Neural cell (in vitro differentiated cells): ENCODE results near the gene GYPC. TPM values are rescaled to one million over a fixed set of nuclear protein-coding genes. Genes with fewer than 3 reads are reported as not detected.

Experiments used
- H2AFZ ChIP-seq: fragments of 200-600, 300-800 bp; sonication (generic), shearing (Covaris generic); 2 replicates; pipeline ENCODE4 v1.6.0; 2014; ENCODE audit warnings: low read depth, mild to moderate bottlenecking, antibody characterized with exemption, low read length, moderate library complexity
- H3F3A ChIP-seq: fragments of 200-600 bp; shearing (Covaris generic); 2 replicates; pipeline ENCODE4 v1.6.1; 2016; ENCODE audit warnings: mild to moderate bottlenecking, moderate library complexity, mixed read lengths, antibody characterized with exemption, low read length; ENCODE audit not compliant: insufficient read depth, poor library complexity, severe bottlenecking
- H3K27ac ChIP-seq: fragments of 200-600, 300-800 bp; sonication (generic), shearing (Covaris generic); 2 replicates; pipeline ENCODE4 v1.5.1; 2014; ENCODE audit warnings: mild to moderate bottlenecking, low read length, moderate library complexity
- H3K27me3 ChIP-seq: fragments of 300-800, 200-600 bp; sonication (generic), shearing (Covaris generic); 2 replicates; pipeline ENCODE4 v1.6.0; 2014; ENCODE audit warnings: mild to moderate bottlenecking, low read depth, low read length, moderate library complexity; ENCODE audit not compliant: insufficient read depth
- H3K36me3 ChIP-seq: fragments of 300-800, 200-600 bp; sonication (generic), shearing (Covaris generic); 2 replicates; pipeline ENCODE4 v1.5.1; 2014; ENCODE audit warnings: mild to moderate bottlenecking, antibody characterized with exemption, low read length, moderate library complexity; ENCODE audit not compliant: insufficient read depth
- H3K4me2 ChIP-seq: fragments of 300-800, 200-600 bp; sonication (generic), shearing (Covaris generic); 2 replicates; pipeline ENCODE4 v1.6.0; 2014; ENCODE audit warnings: mild to moderate bottlenecking, low read length
- H3K4me3 ChIP-seq: fragments of 300-800, 200-600 bp; sonication (generic), shearing (Covaris generic); 2 replicates; pipeline ENCODE4 v1.5.1; 2014; ENCODE audit warnings: mild to moderate bottlenecking, low read length, moderate library complexity
- H3K79me2 ChIP-seq: fragments of 200-600 bp; shearing (Covaris generic); replicated peaks from 2 replicates; pipeline ENCODE4 v1.6.0; 2014; ENCODE audit warnings: mild to moderate bottlenecking, low read length, moderate library complexity; ENCODE audit not compliant: insufficient read depth
- H3K9ac ChIP-seq: fragments of 300-800, 200-600 bp; sonication (generic), shearing (Covaris generic); 2 replicates; pipeline ENCODE4 v1.6.1; 2016; ENCODE audit warnings: mild to moderate bottlenecking, low read length, mixed read lengths
- H3K9me2 ChIP-seq: fragments of 200-600 bp; shearing (Covaris generic); 2 replicates; pipeline ENCODE4 v1.6.1; 2016; ENCODE audit warnings: mild to moderate bottlenecking, low read length, mixed read lengths; ENCODE audit not compliant: insufficient read depth
- H3K9me3 ChIP-seq: fragments of 200-600, 300-800 bp; sonication (generic), shearing (Covaris generic); 2 replicates; pipeline ENCODE4 v1.6.1; 2016; ENCODE audit warnings: mild to moderate bottlenecking, mixed run types, low read length, moderate library complexity, mixed read lengths
- H4K20me1 ChIP-seq: fragments of 200-600 bp; shearing (Covaris generic); 2 replicates; pipeline ENCODE4 v1.6.1; 2016; ENCODE audit warnings: mild to moderate bottlenecking, mixed run types; ENCODE audit not compliant: insufficient read depth
- CTCF ChIP-seq: fragments of 450-650 bp; IDR thresholded peaks from 2 replicates; pipeline ENCODE4 v1.5.1; 2014; ENCODE audit warnings: antibody characterized with exemption, mild to moderate bottlenecking, moderate library complexity; ENCODE audit not compliant: poor library complexity, severe bottlenecking
- EP300 ChIP-seq: fragments of 450-650 bp; conservative IDR thresholded peaks from 2 replicates; pipeline ENCODE4 v1.6.1; 2014; ENCODE audit warnings: antibody characterized with exemption, mild to moderate bottlenecking, moderate library complexity; ENCODE audit not compliant: poor library complexity, severe bottlenecking
- EZH2 ChIP-seq: fragments of 200-600, 300-800 bp; shearing (Covaris generic), sonication (generic); IDR thresholded peaks from 2 replicates; pipeline ENCODE4 v1.6.1; 2014; ENCODE audit warnings: antibody characterized with exemption, low read length, borderline replicate concordance, mild to moderate bottlenecking; ENCODE audit not compliant: insufficient read depth, poor library complexity, severe bottlenecking
- MXI1 ChIP-seq: fragments of 450-650 bp; conservative IDR thresholded peaks from 2 replicates; pipeline ENCODE4 v1.6.1; 2014; ENCODE audit warnings: antibody characterized with exemption, mild to moderate bottlenecking; ENCODE audit not compliant: poor library complexity, severe bottlenecking
- POLR2AphosphoS5 ChIP-seq: IDR thresholded peaks from 2 replicates; pipeline ENCODE4 v1.6.1; 2012
- RAD21 ChIP-seq: fragments of 450-650 bp; conservative IDR thresholded peaks from 2 replicates; pipeline ENCODE4 v1.6.1; 2014; ENCODE audit warnings: antibody characterized with exemption, mild to moderate bottlenecking, moderate library complexity
- SMC3 ChIP-seq: fragments of 450-650 bp; conservative IDR thresholded peaks from 2 replicates; pipeline ENCODE4 v1.6.1; 2014; ENCODE audit warnings: antibody characterized with exemption, mild to moderate bottlenecking, moderate library complexity; ENCODE audit not compliant: poor library complexity
- TAF1 ChIP-seq: IDR thresholded peaks from 2 replicates; pipeline ENCODE4 v1.6.1; 2012; ENCODE audit warnings: low read depth
- polyA plus RNA-seq: library from polyadenylated mRNA; depleted of rRNA; stranded (reverse); fragments of >200 nt; gene quantifications from 2 replicates; pipeline ENCODE4 v1.2.3, GENCODE V29; 2014
- TF ChIP-seq, protein P1 (sequence below): IDR thresholded peaks from 2 replicates; pipeline ENCODE4 v1.6.1; 2012; ENCODE audit warnings: borderline replicate concordance

GYPC gene
- polyA plus RNA-seq, 1 donor from 2014 or later = 0.40 TPM

DNA sequence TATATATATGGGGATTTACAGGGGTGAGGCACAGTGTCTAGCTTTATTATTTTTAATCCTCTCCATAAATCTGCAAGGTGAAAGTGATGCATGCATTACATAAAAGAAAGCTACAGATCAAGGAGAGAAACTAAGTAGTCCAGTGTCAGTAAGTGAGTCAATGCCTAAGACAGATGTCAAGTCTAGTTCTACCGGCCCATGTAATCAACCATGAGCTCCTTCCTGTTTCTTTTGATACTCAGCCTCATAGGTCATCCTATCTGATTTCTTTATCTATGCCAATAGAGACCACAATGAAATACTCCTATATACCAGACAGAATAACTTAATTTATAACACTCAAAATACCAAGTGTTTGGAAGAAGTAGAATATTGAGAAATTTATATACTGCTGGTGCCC, 20.2 kb upstream of the GYPC start:
- H3K4me2 ChIP-seq = no peak overlapping the region
- H3K79me2 ChIP-seq = no peaks in the 10 kb centered on the region
- no peaks in the 10 kb centered on the region for H4K20me1 ChIP-seq
- H3K9me3 ChIP-seq = no peaks in the 10 kb centered on the region
- no peaks in the 10 kb centered on the region for H3K9me2 ChIP-seq
- TF ChIP-seq TAF1 = no peak
- TF ChIP-seq, protein P1, sequence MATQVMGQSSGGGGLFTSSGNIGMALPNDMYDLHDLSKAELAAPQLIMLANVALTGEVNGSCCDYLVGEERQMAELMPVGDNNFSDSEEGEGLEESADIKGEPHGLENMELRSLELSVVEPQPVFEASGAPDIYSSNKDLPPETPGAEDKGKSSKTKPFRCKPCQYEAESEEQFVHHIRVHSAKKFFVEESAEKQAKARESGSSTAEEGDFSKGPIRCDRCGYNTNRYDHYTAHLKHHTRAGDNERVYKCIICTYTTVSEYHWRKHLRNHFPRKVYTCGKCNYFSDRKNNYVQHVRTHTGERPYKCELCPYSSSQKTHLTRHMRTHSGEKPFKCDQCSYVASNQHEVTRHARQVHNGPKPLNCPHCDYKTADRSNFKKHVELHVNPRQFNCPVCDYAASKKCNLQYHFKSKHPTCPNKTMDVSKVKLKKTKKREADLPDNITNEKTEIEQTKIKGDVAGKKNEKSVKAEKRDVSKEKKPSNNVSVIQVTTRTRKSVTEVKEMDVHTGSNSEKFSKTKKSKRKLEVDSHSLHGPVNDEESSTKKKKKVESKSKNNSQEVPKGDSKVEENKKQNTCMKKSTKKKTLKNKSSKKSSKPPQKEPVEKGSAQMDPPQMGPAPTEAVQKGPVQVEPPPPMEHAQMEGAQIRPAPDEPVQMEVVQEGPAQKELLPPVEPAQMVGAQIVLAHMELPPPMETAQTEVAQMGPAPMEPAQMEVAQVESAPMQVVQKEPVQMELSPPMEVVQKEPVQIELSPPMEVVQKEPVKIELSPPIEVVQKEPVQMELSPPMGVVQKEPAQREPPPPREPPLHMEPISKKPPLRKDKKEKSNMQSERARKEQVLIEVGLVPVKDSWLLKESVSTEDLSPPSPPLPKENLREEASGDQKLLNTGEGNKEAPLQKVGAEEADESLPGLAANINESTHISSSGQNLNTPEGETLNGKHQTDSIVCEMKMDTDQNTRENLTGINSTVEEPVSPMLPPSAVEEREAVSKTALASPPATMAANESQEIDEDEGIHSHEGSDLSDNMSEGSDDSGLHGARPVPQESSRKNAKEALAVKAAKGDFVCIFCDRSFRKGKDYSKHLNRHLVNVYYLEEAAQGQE = no peak
- TF ChIP-seq RAD21 = no peak
- TF ChIP-seq EP300 = no peak
- TF ChIP-seq SMC3 = no peak
- no peak for TF ChIP-seq POLR2AphosphoS5
- no peak for TF ChIP-seq EZH2
- no peak for TF ChIP-seq MXI1
- no peak overlapping the region for H3K27ac ChIP-seq
- H3K4me3 ChIP-seq = no peak overlapping the region
- H3K36me3 ChIP-seq = no peaks in the 10 kb centered on the region
- H3F3A ChIP-seq = no peaks in the 10 kb centered on the region
- H3K9ac ChIP-seq = no peak overlapping the region
- H2AFZ ChIP-seq = no peak overlapping the region
- no peaks in the 10 kb centered on the region for H3K27me3 ChIP-seq

- H3K4me2 ChIP-seq = no peak overlapping the region
- H3K27me3 ChIP-seq = no peaks in the 10 kb centered on the region
- no peaks in the 10 kb centered on the region for H3K36me3 ChIP-seq
- no peaks in the 10 kb centered on the region for H3K79me2 ChIP-seq
- no peaks in the 10 kb centered on the region for H3K9me3 ChIP-seq
- H3F3A ChIP-seq = no peaks in the 10 kb centered on the region
- TF ChIP-seq RAD21 (no peak), CTCF (no peak), EZH2 (no peak), TAF1 (no peak), POLR2AphosphoS5 (no peak), SMC3 (no peak), MXI1 (no peak), EP300 (no peak)
- TF ChIP-seq, protein P1 = no peak
- H3K9ac ChIP-seq = no peak overlapping the region
- no peak overlapping the region for H2AFZ ChIP-seq
- no peaks in the 10 kb centered on the region for H3K9me2 ChIP-seq
- no peak overlapping the region for H3K4me3 ChIP-seq
- no peak overlapping the region for H3K27ac ChIP-seq
- H4K20me1 ChIP-seq = no peaks in the 10 kb centered on the region
These were observed 18.6 kb upstream of the GYPC start for GRCh38 chr2:126637386-126637785.
